ENCODE results near the gene MRPL49.

Gene MRPL49

GRCh38 chr11:65102142-65103095 is 19.7 kb upstream of the MRPL49 start:
- in situ Hi-C loops (cut with MboI; ENCODE audit: low sequenced_read_pairs) = no loop called here

- in situ Hi-C loops (cut with MboI; ENCODE audit: low sequenced_read_pairs) = no loop called here
These were observed 18.6 kb upstream of the MRPL49 start for GRCh38 chr11:65103476-65103875.

GRCh38 chr11:65104628-65105027 is 17.5 kb upstream of the MRPL49 start:
- in situ Hi-C loops (cut with MboI; ENCODE audit: low sequenced_read_pairs) = no loop called here

GRCh38 chr11:65107078-65107477 is 15.0 kb upstream of the MRPL49 start:
- in situ Hi-C loops (cut with MboI; ENCODE audit: low sequenced_read_pairs) = no loop called here

DNA sequence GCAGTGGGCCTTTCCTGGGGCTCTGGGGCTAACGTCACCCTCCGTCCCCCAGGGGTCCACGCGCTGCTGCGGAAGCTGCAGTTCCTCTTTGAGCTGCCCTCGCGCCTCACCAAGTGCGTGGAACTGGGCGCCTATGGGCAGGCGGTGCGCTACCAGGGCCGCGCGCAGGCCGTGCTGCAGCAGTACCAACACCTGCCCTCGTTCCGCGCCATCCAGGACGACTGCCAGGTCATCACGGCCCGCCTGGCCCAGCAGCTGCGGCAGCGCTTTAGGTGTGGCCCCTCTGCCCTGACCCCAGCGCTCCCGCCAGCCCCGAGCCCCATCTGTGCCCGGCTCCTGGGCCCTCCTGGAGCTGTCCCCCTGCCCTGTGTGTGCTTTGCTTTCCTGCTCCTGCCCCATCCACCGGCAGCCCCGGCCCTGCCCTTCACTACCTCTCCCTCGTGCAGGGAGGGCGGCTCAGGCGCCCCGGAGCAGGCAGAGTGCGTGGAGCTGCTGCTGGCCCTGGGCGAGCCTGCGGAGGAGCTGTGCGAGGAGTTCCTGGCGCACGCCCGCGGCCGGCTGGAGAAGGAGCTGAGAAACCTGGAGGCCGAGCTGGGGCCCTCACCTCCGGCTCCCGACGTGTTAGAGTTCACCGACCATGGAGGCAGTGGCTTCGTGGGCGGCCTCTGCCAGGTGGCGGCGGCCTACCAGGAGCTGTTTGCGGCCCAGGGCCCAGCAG is 14.2 kb upstream of the MRPL49 start:
- in situ Hi-C loops (cut with MboI; ENCODE audit: low sequenced_read_pairs) = no loop called here

- in situ Hi-C loops (cut with MboI; ENCODE audit: low sequenced_read_pairs) = no loop called here
These were observed 13.5 kb upstream of the MRPL49 start for GRCh38 chr11:65108469-65109123.

GRCh38 chr11:65109231-65110198 is 12.6 kb upstream of the MRPL49 start:
- in situ Hi-C loops (cut with MboI; ENCODE audit: low sequenced_read_pairs) = loop anchor here (10.0 kb wide), 1 partner anchor 265 kb away; the partner anchor contains the start of gene CDC42BPG

DNA sequence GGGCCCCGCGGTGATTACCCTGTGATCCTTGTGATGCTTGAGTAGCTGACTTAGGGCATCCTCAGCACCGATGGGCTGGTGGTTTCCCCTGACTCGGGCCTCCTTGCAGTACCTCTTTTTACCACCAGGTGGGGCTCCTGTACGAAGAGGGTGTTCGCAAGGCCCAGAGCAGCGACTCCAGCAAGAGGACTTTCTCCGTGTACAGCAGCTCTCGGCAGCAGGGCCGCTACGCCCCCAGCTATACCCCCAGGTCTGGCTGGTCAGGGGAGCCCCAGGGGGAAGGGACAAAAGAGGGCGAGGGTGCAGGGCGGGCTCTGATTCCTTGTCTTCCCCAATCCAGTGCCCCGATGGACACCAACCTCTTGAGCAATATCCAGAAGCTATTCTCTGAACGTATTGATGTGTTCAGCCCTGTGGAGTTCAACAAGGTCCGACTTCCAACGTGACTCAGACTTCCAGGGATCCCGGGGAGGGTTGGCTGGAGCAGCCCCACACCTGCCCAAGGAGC is 11.7 kb upstream of the MRPL49 start:
- in situ Hi-C loops (cut with MboI; ENCODE audit: low sequenced_read_pairs) = loop anchor here (10.0 kb wide), 1 partner anchor 266 kb away; the partner anchor contains the start of gene CDC42BPG

DNA sequence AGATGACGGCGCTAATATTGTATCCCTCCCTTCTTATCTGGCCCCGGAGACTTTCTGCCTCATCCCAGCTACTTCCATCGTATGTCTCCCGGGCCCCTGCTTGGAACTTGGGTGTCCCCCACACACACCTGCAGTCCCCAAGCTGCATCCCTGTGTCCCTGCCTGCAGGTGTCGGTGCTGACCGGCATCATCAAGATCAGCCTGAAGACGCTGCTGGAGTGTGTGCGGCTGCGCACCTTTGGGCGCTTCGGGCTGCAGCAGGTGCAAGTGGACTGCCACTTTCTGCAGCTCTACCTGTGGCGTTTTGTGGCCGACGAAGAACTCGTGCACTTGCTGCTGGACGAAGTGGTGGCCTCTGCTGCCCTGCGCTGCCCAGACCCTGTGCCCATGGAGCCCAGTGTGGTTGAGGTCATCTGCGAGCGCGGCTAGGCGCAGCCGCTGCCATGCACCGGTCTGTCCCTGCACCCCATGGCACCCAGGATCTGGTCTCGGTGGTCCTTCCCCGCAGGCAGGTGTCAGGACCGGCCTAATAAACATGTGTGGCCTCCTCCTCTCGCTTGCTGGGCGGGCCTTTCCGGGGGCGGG is 10.9 kb upstream of the MRPL49 start:
- in situ Hi-C loops (cut with MboI; ENCODE audit: low sequenced_read_pairs) = loop anchor here (10.0 kb wide), 1 partner anchor 266 kb away; the partner anchor contains the start of gene CDC42BPG

DNA sequence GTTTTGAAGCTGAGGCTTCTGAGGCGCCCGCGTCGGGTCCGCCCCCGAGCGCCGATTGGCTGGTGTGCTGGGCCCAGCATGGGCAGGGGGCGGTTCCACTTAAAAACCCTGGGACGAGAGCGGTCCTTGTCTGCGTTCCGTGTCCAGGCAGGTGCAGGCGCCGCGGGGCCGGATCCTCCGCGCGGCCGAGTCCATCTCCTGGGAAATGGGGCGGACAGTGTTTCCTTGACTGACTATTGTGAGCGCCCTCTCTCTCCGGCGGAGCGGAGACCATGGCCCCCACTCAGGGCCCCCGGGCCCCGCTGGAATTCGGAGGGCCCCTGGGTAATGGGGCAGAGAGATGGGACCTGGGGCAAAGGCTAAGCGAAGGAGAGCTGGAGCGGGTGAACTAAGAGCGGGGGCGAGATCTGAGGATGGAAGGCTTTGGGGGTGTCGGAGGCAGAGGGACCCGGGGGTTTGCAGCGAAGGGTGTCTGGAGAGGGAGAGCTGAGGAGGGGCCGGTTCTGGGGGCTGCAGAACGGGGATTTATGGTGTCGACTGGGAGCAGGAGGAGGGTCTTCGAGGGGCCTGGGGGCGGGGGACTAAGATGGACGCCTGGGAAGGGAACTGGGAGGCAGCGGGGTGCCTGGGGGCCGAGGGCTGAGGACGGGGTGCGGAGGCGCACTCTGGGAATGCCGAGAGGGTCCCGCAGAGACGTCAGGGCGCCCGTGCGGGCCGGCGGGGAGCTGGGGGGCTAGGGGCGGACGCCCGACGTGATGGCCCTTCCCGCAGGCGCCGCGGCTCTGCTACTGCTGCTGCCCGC is 10.2 kb upstream of the MRPL49 start, which contains the start of gene TM7SF2:
TM7SF2 (plus strand) TSS at position 129 of the 802 bp plus-strand sequence; CDS start at position 273, 144 bp downstream.
- in situ Hi-C loops (cut with MboI; ENCODE audit: low sequenced_read_pairs) = loop anchor here (10.0 kb wide), 1 partner anchor 267 kb away; the partner anchor contains the start of gene CDC42BPG

DNA sequence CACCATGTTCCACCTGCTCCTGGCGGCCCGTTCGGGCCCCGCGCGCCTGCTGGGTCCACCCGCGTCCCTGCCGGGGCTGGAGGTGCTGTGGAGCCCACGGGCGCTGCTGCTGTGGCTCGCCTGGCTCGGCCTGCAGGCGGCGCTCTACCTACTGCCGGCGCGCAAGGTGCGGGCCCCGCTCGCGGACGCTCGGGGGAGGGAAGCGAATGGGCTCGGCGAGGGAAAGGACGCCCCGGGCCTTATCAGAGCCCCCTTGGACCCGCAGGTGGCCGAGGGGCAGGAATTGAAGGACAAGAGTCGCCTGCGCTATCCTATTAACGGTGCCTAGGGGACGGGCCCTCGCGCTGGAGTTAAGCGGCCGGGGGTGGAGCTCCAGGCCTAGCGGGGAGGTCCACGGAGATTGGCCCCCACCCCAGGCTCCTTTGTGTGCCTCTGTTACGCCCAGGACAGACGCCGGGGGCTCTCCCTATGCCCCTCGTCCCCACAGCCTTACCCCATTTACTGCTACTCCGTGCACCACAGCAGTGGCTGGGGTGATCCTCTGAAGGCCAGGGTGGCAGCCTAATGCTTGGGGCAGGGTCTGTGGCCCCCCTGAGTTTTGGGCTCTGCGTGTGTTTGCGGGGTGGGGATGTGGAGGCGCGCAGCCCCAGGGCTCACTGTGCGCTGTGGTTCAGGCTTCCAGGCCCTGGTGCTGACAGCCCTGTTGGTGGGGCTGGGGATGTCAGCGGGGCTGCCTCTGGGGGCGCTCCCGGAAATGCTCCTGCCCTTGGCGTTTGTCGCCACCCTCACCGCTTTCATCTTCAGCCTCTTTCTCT is 9.4 kb upstream of the MRPL49 start:
- in situ Hi-C loops (cut with MboI; ENCODE audit: low sequenced_read_pairs) = loop anchor here (10.0 kb wide), 1 partner anchor 268 kb away; the partner anchor contains the start of gene CDC42BPG

DNA sequence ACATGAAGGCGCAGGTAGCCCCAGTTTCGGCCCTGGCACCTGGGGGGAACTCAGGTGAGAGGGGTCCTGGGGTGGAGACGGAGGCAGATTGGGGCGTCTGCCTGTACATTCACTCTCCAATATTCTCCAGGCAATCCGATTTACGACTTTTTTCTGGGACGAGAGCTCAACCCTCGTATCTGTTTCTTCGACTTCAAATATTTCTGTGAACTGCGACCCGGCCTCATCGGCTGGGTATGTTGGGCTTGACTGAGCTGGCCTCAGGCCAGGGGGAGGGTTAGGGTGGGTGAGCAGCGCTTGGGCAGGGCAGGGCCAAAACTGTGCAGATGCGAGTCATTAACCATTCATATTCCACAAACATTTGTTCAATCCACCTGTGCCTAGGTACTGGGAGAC is 8.8 kb upstream of the MRPL49 start:
- in situ Hi-C loops (cut with MboI; ENCODE audit: low sequenced_read_pairs) = loop anchor here (10.0 kb wide), 1 partner anchor 269 kb away; the partner anchor contains the start of gene CDC42BPG

DNA sequence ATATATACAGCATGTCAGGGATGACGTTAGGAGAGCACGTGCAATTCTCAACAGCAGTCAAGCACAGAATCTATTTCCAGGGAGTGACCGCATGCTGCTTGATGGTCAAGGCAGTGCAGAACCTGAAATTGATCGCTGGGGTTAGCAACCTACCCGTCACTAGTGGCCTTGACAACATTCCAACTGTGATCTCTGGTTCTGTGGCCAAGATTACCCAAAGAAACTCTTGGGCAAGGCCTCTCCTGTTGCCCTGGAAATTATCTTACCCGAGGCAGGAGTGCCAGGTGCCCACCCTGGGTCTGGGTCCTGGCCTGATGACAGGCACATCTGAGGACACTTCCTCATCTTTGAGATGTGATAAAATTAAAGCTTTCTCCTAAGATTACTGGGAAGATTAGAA is 8.3 kb upstream of the MRPL49 start:
- in situ Hi-C loops (cut with MboI; ENCODE audit: low sequenced_read_pairs) = loop anchor here (10.0 kb wide), 1 partner anchor 269 kb away; the partner anchor contains the start of gene CDC42BPG

DNA sequence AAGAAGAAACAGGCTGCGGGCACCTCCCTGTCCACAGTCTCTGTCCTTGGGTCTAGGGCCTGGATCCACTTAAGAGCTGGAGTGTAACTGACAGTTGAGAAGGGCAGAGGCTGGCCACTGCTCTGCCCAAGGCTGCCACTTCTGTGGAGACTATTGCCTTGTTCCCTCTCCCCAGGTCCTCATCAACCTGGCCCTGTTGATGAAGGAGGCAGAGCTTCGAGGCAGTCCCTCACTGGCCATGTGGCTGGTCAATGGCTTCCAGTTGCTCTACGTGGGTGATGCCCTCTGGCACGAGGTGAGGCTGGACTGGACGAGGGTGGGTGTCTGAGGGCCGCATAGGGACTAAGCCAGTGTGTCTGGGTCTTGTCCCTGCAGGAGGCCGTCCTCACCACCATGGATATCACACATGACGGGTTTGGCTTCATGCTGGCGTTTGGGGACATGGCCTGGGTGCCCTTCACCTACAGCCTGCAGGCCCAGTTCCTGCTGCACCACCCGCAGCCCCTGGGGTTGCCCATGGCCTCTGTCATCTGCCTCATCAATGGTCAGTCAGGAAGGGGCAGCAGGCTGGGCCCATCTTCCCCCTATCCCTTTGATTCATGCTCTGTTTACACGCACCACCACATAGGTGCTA is 7.5 kb upstream of the MRPL49 start:
- in situ Hi-C loops (cut with MboI; ENCODE audit: low sequenced_read_pairs) = loop anchor here (10.0 kb wide), 1 partner anchor 270 kb away; the partner anchor contains the start of gene CDC42BPG

DNA sequence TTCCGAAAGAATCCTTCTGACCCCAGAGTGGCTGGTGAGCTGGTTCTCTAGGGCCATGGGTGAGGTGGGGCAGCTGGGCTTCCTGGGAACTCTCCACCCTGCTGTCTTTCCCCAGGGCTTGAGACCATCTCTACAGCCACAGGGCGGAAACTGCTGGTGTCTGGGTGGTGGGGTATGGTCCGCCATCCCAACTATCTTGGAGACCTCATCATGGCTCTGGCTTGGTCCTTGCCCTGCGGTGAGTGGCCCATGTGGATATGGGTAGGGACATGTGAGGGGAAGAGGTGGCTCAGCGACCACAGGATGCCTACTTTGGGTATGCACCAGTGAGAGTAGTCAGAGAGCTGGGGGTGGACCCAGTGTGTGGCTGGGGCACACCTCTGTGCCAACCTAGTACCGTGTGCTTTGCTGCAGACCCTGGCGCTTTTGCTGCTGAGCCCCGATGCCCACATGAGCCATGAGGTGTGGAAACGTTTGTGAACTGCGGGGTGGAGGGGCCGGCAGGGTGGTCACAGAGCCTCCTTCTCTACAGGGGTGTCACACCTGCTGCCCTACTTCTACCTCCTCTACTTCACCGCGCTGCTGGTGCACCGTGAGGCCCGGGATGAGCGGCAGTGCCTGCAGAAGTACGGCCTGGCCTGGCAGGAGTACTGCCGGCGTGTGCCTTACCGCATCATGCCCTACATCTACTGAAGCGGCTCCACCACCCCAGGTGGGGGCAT is 6.6 kb upstream of the MRPL49 start:
- in situ Hi-C loops (cut with MboI; ENCODE audit: low sequenced_read_pairs) = loop anchor here (10.0 kb wide), 1 partner anchor 271 kb away; the partner anchor contains the start of gene CDC42BPG

Measured in HL-60/S4 (cell line).